ENCODE data around the gene LRRK1. TPM values are rescaled to one million over a fixed set of nuclear protein-coding genes. Genes with fewer than 3 reads are reported as not detected.

LRRK1 gene
- total RNA-seq = 20.2 TPM

GRCh38 chr15:100918690-100919480 is at the start of gene LRRK1:
LRRK1 (plus strand) TSS chr15:100919357; CDS start chr15:100924633, 5,276 bp downstream.
- DNase-seq (ENCODE audit: low read depth in 2 of 3, low spot score in 2 of 3) = peak in 2 of 3 donors; percentile 72 to 75

DNA sequence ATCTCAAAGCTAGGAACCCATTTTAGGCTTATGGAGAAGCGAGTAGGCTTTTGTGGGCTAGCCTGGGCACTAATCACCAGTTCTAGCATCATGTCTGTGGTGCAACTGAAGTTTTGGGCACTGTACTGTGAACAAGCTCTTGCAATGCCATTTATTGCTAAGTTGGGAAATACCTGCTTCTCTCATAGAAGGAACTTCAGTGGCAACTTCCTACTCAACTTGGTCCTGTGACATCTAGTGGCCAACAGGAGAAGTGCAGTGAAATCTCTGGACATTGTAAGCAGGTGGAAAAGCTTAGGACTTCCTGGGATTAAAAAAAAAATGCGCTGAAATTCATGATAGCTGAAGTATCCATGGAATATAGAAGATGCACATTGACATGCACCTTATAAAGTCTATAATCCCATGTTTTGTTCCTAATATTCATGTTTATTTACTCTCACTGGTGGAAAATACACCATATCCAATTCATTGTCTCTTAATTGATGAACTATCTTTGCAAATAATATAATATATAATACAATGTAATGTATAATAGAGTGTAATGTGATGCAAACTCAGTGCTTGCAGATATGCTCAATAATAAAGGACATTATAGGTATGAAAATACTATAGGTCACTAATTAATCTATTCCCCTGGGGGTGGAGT is 46.0 kb upstream of the LRRK1 start:
- DNase-seq (ENCODE audit: low read depth in 2 of 3, low spot score in 2 of 3) = peak; percentile 18 to 74 (median 56)

DNA sequence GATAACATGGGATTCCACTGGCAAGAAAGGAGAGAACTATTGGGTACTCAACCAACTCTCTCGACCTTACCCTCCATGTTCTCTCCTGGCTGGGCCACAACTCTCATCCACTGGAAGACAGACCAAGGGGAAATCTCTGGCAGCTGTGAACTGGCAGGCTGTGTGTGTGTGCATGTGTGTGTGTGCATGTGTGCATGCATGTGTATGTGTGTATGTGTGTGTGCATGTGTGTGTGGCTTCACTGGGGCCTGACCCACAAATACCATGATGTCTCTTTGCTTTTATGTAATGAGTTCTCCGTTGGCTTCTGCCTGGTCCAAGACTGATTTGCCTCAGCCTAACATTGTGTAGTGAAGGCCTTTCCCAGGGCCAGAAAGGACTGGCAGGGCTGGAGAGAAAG is 43.7 kb upstream of the LRRK1 start:
- no peak for DNase-seq (ENCODE audit: low read depth in 2 of 3, low spot score in 2 of 3)

DNA sequence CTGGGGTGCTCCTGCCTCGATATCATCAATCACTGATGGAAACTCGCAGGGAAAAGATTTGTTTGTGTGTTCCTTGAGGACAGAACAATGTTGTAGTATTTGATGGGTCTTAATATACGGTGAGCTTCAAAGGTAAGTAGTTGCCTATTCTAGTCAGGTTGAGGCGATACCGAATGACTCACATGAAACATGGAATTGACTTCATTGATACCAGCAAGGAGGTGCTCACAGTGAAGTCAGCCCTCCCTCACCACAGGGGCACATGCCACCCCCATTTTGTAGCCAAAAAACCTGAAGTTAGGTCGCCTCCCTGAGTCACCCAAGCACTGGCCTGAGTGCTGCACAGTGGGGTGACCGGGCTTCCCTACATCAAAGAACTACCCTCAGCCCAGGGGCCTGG is 43.2 kb upstream of the LRRK1 start:
- DNase-seq (ENCODE audit: low read depth in 2 of 3, low spot score in 2 of 3) = no peak

- no peak for DNase-seq (ENCODE audit: low read depth in 2 of 3, low spot score in 2 of 3)
Observed at GRCh38 chr15:100877551-100877950, 41.6 kb upstream of the LRRK1 start.

- DNase-seq (ENCODE audit: low read depth in 2 of 3, low spot score in 2 of 3) = no peak
Observed at GRCh38 chr15:100878130-100878529, 41.0 kb upstream of the LRRK1 start.

- DNase-seq (ENCODE audit: low read depth in 2 of 3, low spot score in 2 of 3) = no peak
Observed at GRCh38 chr15:100878648-100879047, 40.5 kb upstream of the LRRK1 start.

DNA sequence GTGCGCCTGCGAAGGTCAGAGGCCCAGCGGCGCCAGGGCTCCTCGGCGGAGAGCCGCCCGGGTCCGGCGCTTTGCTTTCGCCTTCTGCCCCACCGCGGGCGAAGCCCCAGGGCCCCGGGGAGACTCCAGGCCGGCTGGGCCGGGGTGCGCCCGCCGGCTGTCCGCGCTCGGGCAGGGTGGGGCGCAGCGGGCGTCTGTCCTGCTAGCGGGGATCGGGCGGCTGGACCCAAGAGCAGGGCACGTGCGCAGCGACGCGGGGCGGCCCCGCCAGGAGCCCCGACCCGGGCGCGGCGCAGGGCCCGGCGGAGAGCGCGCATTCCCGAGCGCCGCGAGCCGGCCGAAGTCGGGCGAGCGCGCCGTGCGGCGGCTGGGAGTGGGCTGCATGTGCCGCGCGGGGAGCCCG is 40.1 kb upstream of the LRRK1 start:
- DNase-seq (ENCODE audit: low read depth in 2 of 3, low spot score in 2 of 3) = no peak

DNA sequence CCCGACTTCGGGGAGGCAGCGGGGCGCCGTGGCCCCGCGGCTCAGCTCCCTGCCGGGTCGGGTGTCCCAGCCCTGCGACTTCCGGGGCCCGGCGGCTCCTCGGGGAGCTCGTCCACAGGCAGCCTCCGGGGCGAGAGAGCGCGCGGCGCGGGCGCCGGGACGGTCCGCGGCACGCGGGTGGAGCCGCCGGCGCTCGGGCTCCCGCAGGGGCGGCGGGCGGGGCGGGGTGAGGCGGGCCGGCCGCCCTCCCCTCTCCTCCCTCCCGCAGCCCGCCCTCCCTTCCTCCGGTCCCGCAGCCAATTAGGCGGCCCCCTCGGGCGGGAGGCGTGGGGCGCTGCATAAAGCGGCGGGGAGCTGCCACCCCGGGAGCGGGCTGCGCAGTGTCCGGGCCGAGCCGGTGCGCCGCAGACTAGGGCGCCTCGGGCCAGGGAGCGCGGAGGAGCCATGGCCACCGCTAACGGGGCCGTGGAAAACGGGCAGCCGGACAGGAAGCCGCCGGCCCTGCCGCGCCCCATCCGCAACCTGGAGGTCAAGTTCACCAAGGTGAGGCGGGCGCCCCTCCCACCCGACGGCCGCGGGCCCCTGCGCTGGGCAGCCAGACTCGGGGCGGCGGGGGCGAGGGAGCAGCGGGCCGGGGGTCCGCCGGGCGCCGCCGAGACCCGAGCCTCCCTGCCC is 39.6 kb upstream of the LRRK1 start, which contains the start of gene ALDH1A3:
ALDH1A3 (plus strand) TSS at position 368 of the 675 bp plus-strand sequence; CDS start at position 445, 77 bp downstream.
- DNase-seq (ENCODE audit: low read depth in 2 of 3, low spot score in 2 of 3) = peak in 1 of 3 donors; percentile 34

GRCh38 chr15:100880139-100880896 is 38.8 kb upstream of the LRRK1 start:
- DNase-seq (ENCODE audit: low read depth in 2 of 3, low spot score in 2 of 3) = no peak

- DNase-seq (ENCODE audit: low read depth in 2 of 3, low spot score in 2 of 3) = no peak
Observed at GRCh38 chr15:100880897-100881242, 38.3 kb upstream of the LRRK1 start.

- DNase-seq (ENCODE audit: low read depth in 2 of 3, low spot score in 2 of 3) = no peak
Observed at GRCh38 chr15:100881573-100882336, 37.4 kb upstream of the LRRK1 start.

- no peak for DNase-seq (ENCODE audit: low read depth in 2 of 3, low spot score in 2 of 3)
Observed at GRCh38 chr15:100885116-100885515, 34.0 kb upstream of the LRRK1 start.

DNA sequence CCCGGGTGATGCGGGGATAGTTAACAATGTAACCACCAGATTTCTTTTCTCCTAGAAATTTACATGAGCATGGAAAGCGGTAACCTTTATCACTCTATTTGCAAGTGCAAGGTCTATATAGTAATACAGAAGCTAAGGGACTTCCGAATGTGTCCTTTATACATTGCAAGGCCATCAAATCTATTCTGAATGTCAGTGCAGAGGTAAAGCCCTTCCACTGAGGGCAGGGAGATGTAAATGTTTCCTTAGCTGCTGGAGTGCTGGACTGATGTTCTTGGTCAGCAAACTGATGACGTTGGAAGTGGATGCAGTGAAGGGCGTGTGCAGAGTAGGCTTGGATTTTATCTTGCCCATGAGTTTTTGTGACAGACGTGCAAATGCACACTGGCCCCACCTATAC is 33.3 kb upstream of the LRRK1 start:
- no peak for DNase-seq (ENCODE audit: low read depth in 2 of 3, low spot score in 2 of 3)

GRCh38 chr15:100887211-100887913 is 31.8 kb upstream of the LRRK1 start:
- no peak for DNase-seq (ENCODE audit: low read depth in 2 of 3, low spot score in 2 of 3)

DNA sequence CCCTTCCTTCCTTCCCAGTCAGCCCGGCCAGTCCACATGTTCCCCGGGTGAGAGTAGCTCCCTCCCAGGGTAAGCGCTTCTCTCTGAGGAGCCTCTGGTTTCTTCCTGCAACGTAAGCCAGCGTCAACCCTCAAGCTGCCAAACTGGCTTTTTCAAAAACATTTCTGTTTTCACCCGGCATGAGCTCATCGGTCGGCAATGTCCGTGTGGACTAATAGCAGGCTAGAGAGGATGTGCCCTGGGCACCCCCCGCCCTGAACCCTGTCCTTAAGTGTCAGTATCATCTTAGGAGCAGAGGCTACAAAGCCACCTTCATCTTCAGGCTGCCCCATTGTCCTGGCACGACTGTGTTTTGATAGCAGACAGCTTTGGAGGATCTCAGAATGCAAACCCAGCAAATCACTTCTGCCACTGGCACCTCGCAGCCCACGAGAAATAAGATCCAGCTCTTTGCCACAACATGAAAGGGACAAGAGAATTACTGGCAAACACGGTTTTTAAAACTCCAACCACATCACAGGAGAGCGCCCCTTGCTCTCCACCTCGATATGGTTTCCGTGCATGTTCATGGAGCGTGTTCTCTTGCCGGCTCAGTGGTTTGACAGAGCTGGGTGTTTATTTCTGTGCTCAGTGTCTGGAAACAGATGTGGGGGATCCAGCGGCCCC is 29.6 kb upstream of the LRRK1 start:
- no peak for DNase-seq (ENCODE audit: low read depth in 2 of 3, low spot score in 2 of 3)

- DNase-seq (ENCODE audit: low read depth in 2 of 3, low spot score in 2 of 3) = no peak
Observed at GRCh38 chr15:100890051-100890720, 29.0 kb upstream of the LRRK1 start.

GRCh38 chr15:100890850-100891249 is 28.3 kb upstream of the LRRK1 start:
- no peak for DNase-seq (ENCODE audit: low read depth in 2 of 3, low spot score in 2 of 3)

Data from hematopoietic multipotent progenitor cell (in vitro differentiated cells).